ENCODE results near the gene KLF3. TPM values are rescaled to one million over a fixed set of nuclear protein-coding genes. Genes with fewer than 3 reads are reported as not detected.

KLF3 gene
- total and polyA plus RNA-seq, 2 experiments from 2014 or later = 15.0 to 16.5 TPM

- H3K4me3 ChIP-seq = no peak overlapping the region
- H4K20me1 ChIP-seq (replicated peaks; ENCODE audit: insufficient read depth) = no peaks in the 10 kb centered on the region
- TF ChIP-seq ZNF331 (CRISPR knock-in tag; IDR thresholded peaks at IDR 0.05; ENCODE audit: low read depth) (no peak), NANOG (IDR thresholded peaks at IDR 0.05; ENCODE audit: borderline replicate concordance) (no peak), CREB1 (CRISPR knock-in tag; IDR thresholded peaks at IDR 0.05; ENCODE audit: low read depth) (no peak), ZNF114 (CRISPR knock-in tag; IDR thresholded peaks at IDR 0.05) (no peak), POLR2AphosphoS5 (IDR thresholded peaks at IDR 0.05; ENCODE audit: low read depth) (no peak), ZNF462 (CRISPR knock-in tag; IDR thresholded peaks at IDR 0.05) (no peak), STAT1 (IDR thresholded peaks at IDR 0.05; ENCODE audit: unreplicated experiment) (no peak), JUNB (IDR thresholded peaks at IDR 0.05; ENCODE audit: unreplicated experiment) (no peak), ETS1 (IDR thresholded peaks at IDR 0.05) (no peak), EZH2 (IDR thresholded peaks at IDR 0.05; ENCODE audit: low read depth, unreplicated experiment) (no peak), EZH2phosphoT487 (IDR thresholded peaks at IDR 0.05; ENCODE audit: unreplicated experiment) (no peak)
- TF ChIP-seq, protein P1, sequence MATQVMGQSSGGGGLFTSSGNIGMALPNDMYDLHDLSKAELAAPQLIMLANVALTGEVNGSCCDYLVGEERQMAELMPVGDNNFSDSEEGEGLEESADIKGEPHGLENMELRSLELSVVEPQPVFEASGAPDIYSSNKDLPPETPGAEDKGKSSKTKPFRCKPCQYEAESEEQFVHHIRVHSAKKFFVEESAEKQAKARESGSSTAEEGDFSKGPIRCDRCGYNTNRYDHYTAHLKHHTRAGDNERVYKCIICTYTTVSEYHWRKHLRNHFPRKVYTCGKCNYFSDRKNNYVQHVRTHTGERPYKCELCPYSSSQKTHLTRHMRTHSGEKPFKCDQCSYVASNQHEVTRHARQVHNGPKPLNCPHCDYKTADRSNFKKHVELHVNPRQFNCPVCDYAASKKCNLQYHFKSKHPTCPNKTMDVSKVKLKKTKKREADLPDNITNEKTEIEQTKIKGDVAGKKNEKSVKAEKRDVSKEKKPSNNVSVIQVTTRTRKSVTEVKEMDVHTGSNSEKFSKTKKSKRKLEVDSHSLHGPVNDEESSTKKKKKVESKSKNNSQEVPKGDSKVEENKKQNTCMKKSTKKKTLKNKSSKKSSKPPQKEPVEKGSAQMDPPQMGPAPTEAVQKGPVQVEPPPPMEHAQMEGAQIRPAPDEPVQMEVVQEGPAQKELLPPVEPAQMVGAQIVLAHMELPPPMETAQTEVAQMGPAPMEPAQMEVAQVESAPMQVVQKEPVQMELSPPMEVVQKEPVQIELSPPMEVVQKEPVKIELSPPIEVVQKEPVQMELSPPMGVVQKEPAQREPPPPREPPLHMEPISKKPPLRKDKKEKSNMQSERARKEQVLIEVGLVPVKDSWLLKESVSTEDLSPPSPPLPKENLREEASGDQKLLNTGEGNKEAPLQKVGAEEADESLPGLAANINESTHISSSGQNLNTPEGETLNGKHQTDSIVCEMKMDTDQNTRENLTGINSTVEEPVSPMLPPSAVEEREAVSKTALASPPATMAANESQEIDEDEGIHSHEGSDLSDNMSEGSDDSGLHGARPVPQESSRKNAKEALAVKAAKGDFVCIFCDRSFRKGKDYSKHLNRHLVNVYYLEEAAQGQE (IDR thresholded peaks at IDR 0.05; ENCODE audit: unreplicated experiment) = no peak
- TF ChIP-seq, protein P2, sequence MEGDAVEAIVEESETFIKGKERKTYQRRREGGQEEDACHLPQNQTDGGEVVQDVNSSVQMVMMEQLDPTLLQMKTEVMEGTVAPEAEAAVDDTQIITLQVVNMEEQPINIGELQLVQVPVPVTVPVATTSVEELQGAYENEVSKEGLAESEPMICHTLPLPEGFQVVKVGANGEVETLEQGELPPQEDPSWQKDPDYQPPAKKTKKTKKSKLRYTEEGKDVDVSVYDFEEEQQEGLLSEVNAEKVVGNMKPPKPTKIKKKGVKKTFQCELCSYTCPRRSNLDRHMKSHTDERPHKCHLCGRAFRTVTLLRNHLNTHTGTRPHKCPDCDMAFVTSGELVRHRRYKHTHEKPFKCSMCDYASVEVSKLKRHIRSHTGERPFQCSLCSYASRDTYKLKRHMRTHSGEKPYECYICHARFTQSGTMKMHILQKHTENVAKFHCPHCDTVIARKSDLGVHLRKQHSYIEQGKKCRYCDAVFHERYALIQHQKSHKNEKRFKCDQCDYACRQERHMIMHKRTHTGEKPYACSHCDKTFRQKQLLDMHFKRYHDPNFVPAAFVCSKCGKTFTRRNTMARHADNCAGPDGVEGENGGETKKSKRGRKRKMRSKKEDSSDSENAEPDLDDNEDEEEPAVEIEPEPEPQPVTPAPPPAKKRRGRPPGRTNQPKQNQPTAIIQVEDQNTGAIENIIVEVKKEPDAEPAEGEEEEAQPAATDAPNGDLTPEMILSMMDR (conservative IDR thresholded peaks at IDR 0.05; ENCODE audit: low read depth in 2 of 2) = no peak
- H3K27me3 Mint-ChIP-seq (ENCODE audit: insufficient read depth, low read depth, poor library complexity) = peaks cover 3% of the 10 kb centered on the region
- DNase-seq (ENCODE audit: low spot score) (no peak), ATAC-seq (no peak)
- H3K27me3 ChIP-seq (ENCODE audit: insufficient read depth) = no peaks in the 10 kb centered on the region
- peaks cover under 1% of the 10 kb centered on the region; the same call in 2 of the 3 replicates for H3K9me3 Mint-ChIP-seq
- H3K4me1 ChIP-seq (ENCODE audit: insufficient read depth) = no peaks in the 10 kb centered on the region
- H3K9me2 ChIP-seq (ENCODE audit: insufficient read depth) = no peaks in the 10 kb centered on the region
- no peak overlapping the region for H3K4me3 Mint-ChIP-seq
- peaks cover 3% of the 10 kb centered on the region for H3K4me1 Mint-ChIP-seq
- H3K4me2 ChIP-seq = no peak overlapping the region
- H3K79me2 ChIP-seq (replicated peaks; ENCODE audit: insufficient read depth) = no peaks in the 10 kb centered on the region
- H3K36me3 Mint-ChIP-seq (ENCODE audit: low read depth) = peaks cover 10% of the 10 kb centered on the region; the same call in 1 of the 3 replicates
- no peaks in the 10 kb centered on the region for H3F3A ChIP-seq (replicated peaks; ENCODE audit: low read depth)
- H3K36me3 ChIP-seq (ENCODE audit: insufficient read depth) = no peaks in the 10 kb centered on the region
- no peak overlapping the region for H2AFZ ChIP-seq
- no peak overlapping the region for H3K27ac Mint-ChIP-seq
- no peak overlapping the region for H3K27ac ChIP-seq (ENCODE audit: low read depth)
Measured at GRCh38 chr4:38620527-38621027, 43.4 kb upstream of the KLF3 start.
